Epithelial cell of esophagus (primary cell): Measurements from ENCODE around the gene ST6GALNAC2.
A peak's percentile ranks its signal among the peaks of the same experiment; 100 is the strongest.

Experiments used
- DNase-seq: peaks from one replicate; pipeline ENCODE4 v3.0.0; 2010; ENCODE audit warnings: low read depth
- H3K4me3 ChIP-seq: 2 replicates; pipeline ENCODE4 v1.5.1; 2011; ENCODE audit warnings: mild to moderate bottlenecking, low read length, control low read depth
- TF ChIP-seq, protein P1 (sequence below): IDR thresholded peaks from 2 replicates; pipeline ENCODE4 v1.5.1; 2011; ENCODE audit warnings: low read depth, mild to moderate bottlenecking, low read length, control low read depth, inconsistent platforms; ENCODE audit not compliant: insufficient read depth; ENCODE audit errors: missing control alignments

The ST6GALNAC2 gene

DNA sequence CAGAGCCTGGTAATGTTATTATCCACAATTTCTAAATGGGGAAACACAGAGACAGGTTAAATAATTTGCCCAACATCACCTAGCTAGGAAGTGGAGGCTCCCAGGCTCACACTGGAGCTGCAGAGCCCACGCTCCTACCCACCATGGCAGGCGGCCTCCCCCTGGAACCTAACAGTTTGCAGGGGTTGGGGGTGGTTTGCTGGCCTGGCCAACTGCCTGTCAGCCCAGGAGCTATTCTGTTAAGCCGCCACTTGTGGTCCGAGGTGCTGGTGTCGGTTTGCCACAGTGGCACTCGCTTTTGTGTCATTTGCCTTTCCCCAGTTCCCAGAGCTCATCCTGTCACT, 42.2 kb downstream of the ST6GALNAC2 start:
- TF ChIP-seq, protein P1, sequence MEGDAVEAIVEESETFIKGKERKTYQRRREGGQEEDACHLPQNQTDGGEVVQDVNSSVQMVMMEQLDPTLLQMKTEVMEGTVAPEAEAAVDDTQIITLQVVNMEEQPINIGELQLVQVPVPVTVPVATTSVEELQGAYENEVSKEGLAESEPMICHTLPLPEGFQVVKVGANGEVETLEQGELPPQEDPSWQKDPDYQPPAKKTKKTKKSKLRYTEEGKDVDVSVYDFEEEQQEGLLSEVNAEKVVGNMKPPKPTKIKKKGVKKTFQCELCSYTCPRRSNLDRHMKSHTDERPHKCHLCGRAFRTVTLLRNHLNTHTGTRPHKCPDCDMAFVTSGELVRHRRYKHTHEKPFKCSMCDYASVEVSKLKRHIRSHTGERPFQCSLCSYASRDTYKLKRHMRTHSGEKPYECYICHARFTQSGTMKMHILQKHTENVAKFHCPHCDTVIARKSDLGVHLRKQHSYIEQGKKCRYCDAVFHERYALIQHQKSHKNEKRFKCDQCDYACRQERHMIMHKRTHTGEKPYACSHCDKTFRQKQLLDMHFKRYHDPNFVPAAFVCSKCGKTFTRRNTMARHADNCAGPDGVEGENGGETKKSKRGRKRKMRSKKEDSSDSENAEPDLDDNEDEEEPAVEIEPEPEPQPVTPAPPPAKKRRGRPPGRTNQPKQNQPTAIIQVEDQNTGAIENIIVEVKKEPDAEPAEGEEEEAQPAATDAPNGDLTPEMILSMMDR, result no peak
- no peak overlapping the region for H3K4me3 ChIP-seq
- no peak for DNase-seq

DNA sequence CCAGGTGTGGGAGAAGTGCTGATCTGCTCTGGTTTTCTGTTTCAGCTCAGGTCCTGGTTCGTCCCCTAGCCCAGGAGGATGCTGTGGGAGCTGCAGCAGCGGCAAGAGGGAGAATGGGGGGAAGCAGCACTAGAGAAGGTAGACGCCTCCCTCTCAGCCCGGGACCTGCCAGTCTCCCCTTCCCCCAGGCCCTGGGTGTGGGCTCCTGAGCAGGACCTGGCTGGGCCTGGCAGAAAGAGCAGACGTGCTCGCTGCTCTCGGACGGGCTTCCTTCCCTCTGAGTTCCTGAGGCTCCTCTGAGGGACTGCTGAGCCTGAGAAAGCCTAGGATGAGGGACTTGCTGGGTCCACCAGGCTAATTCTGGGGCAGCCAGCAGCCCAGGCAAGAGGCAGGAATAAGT, 42.7 kb downstream of the ST6GALNAC2 start:
- no peak overlapping the region for H3K4me3 ChIP-seq
- TF ChIP-seq, protein P1, result no peak
- no peak for DNase-seq

DNA sequence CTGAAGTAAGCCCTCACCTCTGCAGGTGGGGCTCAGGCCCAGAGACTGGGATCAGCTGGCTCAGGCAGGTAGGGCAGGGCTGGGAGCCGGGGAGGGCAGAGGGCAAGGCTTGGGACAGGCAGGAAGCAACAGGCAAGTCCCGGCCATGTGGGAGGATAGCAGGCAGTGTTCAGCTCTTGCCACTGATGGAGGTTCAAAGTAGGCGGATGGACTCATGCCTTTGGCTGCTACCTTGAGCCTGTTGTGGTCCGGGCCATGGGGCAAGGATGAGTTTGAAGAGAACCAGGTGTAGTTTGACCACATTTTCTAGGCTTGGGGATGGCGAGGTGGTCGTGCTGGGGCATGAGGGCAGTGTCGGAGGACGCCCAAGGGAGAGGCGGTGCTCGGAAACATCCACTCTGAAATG, 43.1 kb downstream of the ST6GALNAC2 start:
- TF ChIP-seq, protein P1, result no peak
- DNase-seq, result no peak
- no peak overlapping the region for H3K4me3 ChIP-seq

DNA sequence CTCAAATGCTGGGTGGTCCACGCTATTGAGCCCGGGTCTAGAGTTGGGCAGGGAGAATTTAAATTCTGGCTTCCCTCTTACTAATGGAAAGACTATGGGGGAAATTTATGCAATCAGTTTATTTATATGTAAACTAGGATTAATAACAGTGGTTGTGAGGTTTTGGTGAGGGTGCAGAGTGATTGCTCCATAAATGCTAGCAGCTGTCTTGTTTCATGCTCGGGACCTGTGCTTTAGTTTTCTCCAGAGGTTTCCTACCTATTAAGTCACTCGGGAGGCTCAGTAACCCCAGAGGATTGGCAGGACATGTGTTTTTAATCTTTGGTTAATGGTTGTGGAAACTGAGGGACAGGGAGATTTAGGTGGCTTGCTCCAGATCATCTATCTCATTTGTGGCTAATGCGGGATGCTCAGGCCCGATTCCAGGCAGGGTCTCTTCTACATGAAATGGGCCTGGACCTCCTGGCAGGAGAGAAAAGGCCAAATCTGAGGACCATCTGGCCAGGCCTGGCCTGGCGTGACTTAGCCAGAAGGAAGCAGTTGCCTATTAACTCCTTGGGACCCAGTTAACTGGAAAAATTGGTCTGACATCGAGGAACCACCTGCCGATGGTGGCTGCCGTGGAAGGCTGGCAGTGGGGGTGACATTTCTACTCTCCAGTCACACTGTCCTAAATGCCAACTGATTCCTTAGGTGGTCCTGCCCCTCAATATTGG, 43.8 kb downstream of the ST6GALNAC2 start:
- TF ChIP-seq, protein P1, result no peak
- no peak overlapping the region for H3K4me3 ChIP-seq
- DNase-seq, result no peak

DNA sequence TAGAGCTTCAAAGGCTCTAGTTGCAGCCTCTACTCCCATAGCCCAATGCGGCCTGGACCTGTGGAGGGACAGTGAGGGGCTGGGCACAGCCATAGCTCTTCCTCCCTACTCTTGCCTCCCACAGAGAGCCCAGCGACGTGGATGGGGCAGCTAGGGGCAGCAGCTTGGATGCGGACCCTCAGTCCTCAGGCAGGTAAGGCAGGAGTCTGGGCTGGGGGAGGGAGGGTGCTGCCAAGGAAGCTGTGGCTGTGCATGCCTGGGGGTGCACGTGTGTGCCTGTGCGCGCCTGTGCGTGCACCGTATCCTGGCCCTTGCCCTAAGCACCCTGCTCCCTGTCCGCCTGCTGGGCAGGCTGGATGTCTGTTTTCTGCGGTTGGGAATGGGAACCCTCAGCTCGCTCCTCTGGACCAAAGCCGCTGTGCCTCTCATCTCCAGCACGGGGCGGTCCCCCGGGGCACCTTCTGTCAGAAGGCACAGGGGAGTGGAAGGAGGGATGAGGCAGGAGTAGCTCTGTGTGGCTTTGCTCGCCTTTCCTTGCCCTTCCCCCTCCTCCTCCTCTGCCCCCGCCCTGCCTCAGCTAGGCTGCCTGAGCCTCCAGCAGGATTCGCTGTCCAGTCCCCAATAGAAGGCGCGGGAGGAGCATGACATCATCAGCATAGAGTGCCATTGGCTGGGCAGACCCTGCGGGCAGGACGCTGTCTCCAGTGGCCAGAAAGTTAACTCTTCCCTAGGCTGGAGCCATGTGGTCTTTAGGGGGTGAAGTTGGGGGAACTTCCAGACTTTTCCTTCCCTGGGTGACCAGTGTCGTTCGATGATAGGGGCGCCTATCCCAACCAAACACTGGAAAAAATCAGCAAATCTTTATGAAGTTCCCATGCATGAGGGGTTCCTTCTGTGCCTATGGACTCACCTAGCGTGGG, 45.0 kb downstream of the ST6GALNAC2 start:
- H3K4me3 ChIP-seq, result peak overlapping the region; percentile 28
- TF ChIP-seq, protein P1, result peak; percentile 27
- DNase-seq, result peak; percentile 96

DNA sequence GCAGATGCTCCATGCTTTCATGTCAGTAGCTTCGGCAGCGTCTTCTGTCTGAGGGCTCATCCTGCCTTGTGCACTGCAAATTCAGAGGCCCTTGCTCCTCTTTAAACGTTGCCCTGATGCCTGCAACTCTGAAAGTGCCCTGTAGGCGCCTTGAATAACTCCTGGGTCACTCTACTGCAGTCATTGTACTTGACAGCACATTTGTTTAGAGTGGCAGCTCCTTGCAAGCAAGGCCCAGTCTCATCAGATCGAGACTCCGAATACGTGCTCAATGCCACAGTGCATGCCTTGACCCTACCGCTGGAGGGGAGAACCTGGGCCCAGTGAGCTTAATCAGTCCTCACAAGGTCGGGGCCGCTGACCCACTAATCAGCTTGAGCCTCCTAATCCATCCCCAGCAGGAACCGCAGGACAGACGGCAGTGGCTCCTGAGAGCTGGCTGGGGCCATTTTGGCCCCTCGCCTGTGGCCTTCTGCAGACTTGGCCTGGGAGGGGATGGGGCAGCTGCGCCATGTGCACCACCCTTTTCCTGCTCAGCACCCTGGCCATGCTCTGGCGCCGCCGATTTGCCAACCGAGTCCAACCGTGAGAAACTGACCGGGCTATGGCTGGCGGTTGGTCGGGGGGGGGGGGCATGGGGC, 45.9 kb downstream of the ST6GALNAC2 start, which contains the start of gene PRCD:
Gene PRCD (plus strand): TSS at position 414 of the 641 bp plus-strand sequence. CDS start 98 bp downstream, at position 512.
- TF ChIP-seq, protein P1, result peak; percentile 9
- no peak for DNase-seq
- H3K4me3 ChIP-seq, result peak within 1 kb of the TSS; percentile 28
